GM18505 (cell line): Measurements from ENCODE around the gene PAQR8.

Experiments used
- ATAC-seq: cut with Tn5 transposase; IDR thresholded peaks from one replicate; pipeline ENCODE4 v1.9.1; 2021; ENCODE audit not compliant: unreplicated experiment
- POLR2A ChIP-seq: IDR thresholded peaks from 4 replicates; pipeline ENCODE4 v1.6.1; 2011; ENCODE audit warnings: borderline replicate concordance; ENCODE audit not compliant: insufficient read depth, insufficient read length; ENCODE audit errors: extremely low read depth

Gene PAQR8, protein sequence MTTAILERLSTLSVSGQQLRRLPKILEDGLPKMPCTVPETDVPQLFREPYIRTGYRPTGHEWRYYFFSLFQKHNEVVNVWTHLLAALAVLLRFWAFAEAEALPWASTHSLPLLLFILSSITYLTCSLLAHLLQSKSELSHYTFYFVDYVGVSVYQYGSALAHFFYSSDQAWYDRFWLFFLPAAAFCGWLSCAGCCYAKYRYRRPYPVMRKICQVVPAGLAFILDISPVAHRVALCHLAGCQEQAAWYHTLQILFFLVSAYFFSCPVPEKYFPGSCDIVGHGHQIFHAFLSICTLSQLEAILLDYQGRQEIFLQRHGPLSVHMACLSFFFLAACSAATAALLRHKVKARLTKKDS

DNA sequence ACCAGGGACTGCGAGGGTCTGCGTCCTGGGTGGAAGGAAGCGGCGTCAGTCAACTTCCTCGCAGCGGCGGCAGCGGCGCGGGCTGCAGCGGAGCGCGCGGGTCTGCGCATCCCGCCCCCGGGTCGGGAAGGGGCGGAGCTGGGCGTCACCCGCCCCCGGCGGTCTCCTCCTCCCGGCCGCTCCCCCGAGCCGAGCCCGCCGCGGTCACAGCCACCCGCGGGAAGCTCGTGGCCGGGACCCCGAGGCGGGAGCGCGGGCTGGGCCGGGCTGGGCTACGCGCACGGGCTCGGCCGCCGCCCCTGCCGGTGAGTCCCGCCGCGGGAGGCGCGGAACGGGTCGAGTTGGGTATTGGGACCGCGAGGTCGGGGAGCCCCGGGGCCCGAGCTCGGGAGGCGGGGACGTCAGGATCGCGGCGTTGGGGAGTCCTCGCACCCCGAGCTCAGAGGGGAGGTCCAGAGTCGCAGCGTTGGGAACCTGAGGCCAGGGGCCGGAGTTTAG is at the start of gene PAQR8:
Gene PAQR8 (plus strand): TSS at position 207 of the 498 bp plus-strand sequence. CDS start 41,063 bp downstream, outside the sequence.
- peak; percentile 79 for TF ChIP-seq POLR2A
- peak; percentile 90 for ATAC-seq

DNA sequence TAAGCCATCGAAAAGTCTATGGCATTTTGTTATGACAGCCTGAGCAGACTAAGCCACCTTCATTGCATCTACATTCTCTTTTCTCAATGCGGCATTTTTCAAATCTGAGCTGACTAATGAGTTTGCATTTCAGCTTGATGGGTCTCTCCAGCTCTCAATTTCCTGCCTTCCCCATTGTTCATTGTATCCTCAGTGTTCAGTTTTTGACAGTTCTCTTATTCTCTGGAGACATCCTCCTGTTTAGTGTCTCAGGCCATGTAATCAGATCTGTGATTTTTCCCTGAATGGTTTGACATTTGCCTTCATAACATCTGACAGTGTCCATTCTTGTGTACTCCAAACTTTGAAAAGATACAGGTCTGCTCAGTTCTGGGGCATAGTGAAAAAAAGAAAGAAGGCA is 49.5 kb upstream of the PAQR8 start:
- no peak for ATAC-seq
- TF ChIP-seq POLR2A = no peak

DNA sequence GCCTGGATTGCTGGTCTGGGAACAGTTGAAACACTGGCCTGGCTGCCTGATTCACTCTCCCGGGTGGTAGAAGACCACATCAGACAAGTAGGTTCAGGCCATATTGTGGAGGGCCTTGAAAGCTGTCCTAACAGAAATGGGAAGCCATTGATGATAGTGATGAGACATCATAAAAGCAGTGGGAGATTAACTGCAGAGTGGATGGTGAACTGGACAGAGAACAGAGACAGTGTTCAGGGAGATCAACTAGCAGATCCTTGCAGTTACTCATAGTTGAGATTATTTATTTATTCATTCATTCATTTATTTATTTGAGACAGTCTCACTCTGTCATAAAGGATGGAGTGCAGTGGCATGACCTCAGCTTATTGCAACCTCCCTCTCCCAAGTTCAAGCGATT is 47.2 kb upstream of the PAQR8 start:
- TF ChIP-seq POLR2A = no peak
- no peak for ATAC-seq

DNA sequence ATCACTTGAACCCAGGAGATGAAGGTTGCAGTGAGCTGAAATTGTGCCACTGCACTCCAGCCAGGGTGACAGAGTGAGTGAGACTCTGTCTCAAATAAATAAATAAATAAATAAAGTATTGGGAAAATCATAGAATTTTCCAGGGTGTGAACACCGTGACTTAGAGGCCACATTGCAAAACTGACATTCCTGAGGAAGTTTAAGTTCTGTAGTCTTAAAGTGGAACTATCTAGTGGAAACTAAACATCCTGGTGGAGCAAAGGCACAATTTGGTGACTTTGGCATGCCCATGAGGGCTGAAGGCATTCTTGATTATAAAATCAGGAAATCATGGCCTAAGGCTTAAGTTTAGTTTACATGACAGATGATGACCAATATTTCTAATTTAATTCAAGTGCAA is 44.7 kb upstream of the PAQR8 start:
- no peak for TF ChIP-seq POLR2A
- no peak for ATAC-seq

DNA sequence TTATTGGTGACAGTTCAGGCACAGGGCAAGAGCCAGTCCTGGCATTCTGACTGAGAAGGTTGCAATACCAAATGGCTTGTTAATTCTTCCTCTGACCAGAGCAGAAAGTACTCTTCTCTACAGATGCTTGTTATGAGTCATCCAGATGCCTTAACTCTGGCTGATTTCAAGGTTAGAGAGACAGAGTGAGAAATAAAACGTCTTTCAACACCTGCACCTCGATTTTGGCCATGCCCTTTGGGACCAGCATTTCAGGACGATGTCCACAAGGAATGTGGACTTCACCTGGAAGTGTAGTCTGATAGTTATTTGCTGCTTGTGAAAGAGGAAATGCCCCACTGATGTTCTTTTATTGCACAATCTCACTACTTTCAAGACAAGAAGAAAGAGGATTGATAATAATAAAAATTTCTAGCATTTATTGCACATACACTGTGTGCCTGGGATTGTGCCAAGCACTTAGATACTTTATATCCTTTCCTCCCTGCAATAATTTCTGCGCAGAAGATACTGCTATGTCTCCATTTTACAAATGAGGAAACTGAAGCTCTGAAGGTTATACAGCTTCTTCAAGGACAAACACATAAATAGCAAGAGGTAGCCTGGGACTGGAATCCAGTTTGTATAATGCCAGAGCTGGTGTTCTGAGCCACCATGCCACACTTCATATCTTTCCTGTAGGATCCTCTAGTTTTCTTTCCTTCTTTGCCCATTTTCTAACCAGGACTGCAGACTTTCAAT is 43.9 kb upstream of the PAQR8 start:
- peak; percentile 99 for ATAC-seq

DNA sequence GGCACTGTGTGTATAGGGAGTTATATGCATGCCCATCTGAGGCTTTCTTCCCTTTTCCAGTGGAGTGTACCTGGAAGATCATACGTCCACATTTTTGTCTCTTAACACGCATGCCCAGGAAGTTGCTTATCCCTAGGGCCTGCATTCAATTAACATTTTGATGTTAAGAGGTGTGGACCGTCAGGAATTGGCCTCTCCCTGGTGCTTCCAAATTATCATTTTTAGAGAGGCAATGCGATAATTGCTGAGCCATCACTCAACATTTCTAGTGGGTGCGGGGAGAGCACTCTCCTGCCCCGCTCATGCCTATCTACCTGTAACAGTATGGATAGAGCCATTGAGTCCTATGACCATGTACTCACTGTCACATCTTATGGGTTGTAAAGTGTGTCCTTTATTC is 37.8 kb upstream of the PAQR8 start:
- no peak for ATAC-seq
- TF ChIP-seq POLR2A = no peak

More for the DNA sequence above, 43.9 kb upstream of the PAQR8 start:
- TF ChIP-seq POLR2A = no peak

DNA sequence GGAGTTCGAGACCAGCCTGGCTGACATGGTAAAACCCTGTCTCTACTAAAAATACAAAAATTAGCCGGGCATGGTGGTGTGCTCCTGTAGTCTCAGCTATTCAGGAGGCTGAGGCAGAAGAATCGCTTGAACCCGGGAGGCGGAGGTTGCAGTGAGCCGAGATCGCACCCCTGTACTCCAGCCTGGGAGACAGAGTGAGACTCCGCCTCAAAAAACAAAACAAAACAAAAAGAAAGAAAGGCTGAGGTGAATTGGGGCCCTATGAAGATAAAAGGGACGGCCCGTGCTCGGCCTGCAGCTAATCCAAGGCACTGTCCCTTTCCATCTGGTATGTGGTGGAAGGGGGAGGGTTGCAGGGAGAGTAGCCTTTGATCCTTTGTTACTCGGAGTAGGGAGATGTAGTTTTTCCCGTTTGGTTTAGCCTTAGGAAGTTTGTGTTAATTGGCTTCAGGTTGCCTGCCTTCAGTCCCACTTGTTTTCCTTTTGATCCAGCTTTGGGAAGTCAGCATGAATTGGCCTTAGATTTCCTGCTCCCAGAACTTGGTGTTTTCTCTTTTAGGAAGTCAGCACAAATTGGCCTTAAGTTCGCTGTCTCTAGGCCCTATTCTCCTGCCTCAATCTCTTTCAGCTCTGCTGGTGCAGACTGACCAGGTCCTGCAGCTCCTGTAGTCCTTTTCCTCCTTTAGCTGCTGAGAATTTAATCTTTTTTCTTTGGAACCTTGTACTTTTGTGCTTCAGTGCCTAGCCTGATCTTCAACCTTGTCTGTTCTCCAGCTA is 36.1 kb upstream of the PAQR8 start:
- TF ChIP-seq POLR2A = no peak
- ATAC-seq = no peak

DNA sequence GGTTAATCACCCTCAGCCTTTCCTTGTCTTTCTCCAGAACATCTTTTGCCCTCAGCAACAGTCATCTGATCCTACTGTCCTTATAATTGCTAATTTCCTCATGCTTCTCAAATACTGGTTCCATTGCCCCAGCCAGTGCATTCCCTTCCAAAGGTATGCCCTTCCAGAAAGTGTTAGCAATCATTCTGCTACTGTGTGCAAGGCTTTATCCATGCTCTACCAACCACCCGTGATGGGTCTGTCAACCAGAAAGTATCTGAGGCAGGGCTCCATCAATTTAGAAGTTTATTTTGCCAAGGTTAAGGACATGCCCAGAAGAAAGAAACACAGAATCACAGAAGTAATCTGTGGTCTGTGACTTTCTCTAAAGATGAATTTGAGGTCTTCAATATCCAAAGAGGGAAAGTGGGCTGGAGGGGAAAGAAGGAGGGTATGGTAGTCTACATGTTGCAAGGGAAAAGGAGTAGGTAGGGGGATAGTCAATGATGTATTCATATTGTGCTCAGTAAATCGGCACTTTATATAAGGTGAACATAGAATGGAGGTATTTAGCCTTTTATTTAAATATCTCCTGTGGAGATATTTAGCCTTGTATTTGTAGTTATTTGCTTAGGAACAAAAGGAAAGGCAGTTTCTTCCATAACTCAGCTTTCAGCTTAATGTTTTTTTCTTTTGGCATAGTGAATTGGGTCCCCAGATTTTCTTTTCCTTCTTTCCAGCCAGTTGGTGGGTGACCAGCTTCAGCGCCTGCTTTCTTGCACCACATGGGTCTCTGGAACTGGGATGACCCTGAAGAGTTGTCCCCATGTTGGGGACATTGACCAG is 35.2 kb upstream of the PAQR8 start:
- TF ChIP-seq POLR2A = no peak
- ATAC-seq = no peak

DNA sequence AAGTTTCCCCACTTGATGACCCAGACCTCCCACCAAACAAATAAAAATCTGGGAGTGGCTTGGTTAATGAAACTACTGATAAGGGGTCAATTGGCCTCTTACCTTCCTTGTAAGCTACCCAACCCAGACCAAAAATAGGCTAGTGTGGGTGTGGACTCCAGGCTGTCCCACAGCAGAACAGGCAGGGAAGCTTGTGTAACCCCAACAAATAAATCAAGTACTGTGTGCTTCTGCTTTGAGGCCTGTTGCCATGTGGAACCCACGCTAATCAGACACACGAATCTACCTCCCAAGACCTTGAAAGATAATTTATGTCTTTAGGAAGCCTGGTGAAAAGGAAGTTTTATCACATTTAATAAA is 33.7 kb upstream of the PAQR8 start:
- TF ChIP-seq POLR2A = no peak
- no peak for ATAC-seq

DNA sequence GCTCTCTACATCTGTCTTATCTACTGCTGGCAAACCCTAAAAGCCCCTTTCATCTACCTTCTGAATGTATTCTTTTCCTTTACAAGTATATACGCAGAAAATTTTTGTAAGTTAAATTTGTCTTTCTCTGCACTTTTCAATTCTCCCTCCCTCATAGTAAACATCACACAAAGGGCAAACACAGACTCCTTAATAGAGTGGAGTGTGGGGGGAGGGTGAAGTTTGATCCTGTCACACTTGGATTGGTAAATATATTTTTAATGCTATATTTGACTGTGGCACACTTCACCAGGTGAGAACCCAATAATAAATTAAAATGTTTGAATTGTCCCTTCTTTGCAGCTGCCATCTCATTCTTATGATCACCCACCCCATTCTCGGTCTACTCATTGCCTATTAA is 33.2 kb upstream of the PAQR8 start:
- ATAC-seq = no peak
- TF ChIP-seq POLR2A = no peak

DNA sequence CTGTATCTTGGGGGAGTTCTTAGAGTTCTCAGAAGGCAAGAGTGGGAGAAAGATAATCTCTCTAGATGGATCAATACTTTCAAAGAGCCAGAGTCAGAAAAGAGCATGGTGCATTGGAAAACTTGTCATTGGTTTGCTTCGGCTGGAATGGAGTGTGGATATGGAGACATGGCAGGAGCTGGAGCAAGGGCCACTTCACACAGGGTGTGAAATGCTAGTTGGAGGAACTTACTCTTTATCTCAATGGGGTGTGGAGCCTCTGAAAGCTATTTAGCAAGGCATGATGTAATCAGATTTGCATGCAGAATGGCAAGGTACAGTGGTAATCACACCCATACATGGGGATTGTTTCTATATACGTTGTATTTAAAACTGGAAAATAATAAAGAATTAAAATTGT is 31.5 kb upstream of the PAQR8 start:
- no peak for ATAC-seq
- no peak for TF ChIP-seq POLR2A

DNA sequence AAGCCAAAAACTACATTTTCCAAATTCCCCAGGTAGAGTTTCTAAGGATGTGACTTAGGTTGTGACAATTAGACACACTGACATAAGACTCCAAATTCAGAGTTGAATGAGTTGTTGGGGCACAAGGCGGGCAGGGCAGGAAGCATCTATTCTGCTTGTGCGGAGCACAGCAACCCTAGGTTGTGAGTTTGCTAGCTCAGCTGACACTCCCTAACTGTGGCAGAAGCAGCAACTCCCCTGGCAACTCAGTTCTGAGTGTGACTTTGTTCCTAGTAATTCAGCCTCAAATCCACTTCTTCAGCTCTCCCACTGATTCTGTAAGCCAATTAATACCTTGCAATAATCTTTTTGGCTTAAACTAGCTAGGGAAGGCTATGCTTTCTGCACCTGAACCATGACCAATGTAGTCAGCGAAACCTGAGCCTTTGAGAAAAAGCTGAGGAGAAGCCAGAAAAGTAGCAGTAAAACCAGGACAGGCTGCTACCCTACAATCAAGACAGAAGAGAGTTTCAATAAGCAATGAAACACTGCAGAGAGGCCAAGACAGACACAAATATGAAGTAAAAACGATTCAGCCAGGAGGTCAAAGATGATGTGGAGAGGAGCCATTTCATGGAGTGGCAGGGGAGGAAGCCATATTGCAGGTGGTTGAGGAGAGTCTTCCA is 30.0 kb upstream of the PAQR8 start:
- no peak for ATAC-seq
- no peak for TF ChIP-seq POLR2A
